Chondrocyte (in vitro differentiated cells): Measurements from ENCODE around the gene NXPH2. TPM values are rescaled to one million over a fixed set of nuclear protein-coding genes. Genes with fewer than 3 reads are reported as not detected.

Experiments used
- DNase-seq: peaks from one replicate; pipeline ENCODE4 v3.0.0; 2021; ENCODE audit warnings: mixed read lengths, low spot score
- H3K27ac Mint-ChIP-seq: one replicate; pipeline ENCODE4 v1.8.0; 2021; ENCODE audit warnings: mild to moderate bottlenecking, moderate library complexity, mixed read lengths; ENCODE audit not compliant: unreplicated experiment
- H3K27me3 Mint-ChIP-seq: 2 replicates; pipeline ENCODE4 v1.8.0; 2021; ENCODE audit warnings: low read depth, mixed read lengths
- H3K36me3 Mint-ChIP-seq: 2 replicates; pipeline ENCODE4 v1.8.0; 2021; ENCODE audit warnings: low read depth, mixed read lengths
- H3K4me1 Mint-ChIP-seq: 2 replicates; pipeline ENCODE4 v1.8.0; 2021; ENCODE audit warnings: low read depth, mild to moderate bottlenecking, mixed read lengths
- H3K4me3 Mint-ChIP-seq: one replicate; pipeline ENCODE4 v1.8.0; 2021; ENCODE audit warnings: mild to moderate bottlenecking, moderate library complexity, mixed read lengths; ENCODE audit not compliant: unreplicated experiment
- H3K9me3 Mint-ChIP-seq: 2 replicates; pipeline ENCODE4 v1.8.0; 2021; ENCODE audit warnings: low read depth, mixed read lengths
- total RNA-seq: library from RNA; stranded (reverse); gene quantifications from 3 replicates; pipeline ENCODE4 v1.2.1, GENCODE V29; 2021
- TF ChIP-seq, protein P1 (sequence below): fragments of 200-600 bp; sonication (generic); IDR thresholded peaks from 2 replicates; pipeline ENCODE4 v1.5.0; 2021; ENCODE audit warnings: antibody characterized with exemption, mild to moderate bottlenecking, moderate library complexity

NXPH2 gene
- total RNA-seq, 1 donor from 2014 or later: not detected

GRCh38 chr2:138726681-138727080 lies 53.5 kb downstream of the NXPH2 start:
- no peak for DNase-seq
- H3K27me3 Mint-ChIP-seq: peaks cover 5% of the 10 kb centered on the region
- TF ChIP-seq, protein P1, sequence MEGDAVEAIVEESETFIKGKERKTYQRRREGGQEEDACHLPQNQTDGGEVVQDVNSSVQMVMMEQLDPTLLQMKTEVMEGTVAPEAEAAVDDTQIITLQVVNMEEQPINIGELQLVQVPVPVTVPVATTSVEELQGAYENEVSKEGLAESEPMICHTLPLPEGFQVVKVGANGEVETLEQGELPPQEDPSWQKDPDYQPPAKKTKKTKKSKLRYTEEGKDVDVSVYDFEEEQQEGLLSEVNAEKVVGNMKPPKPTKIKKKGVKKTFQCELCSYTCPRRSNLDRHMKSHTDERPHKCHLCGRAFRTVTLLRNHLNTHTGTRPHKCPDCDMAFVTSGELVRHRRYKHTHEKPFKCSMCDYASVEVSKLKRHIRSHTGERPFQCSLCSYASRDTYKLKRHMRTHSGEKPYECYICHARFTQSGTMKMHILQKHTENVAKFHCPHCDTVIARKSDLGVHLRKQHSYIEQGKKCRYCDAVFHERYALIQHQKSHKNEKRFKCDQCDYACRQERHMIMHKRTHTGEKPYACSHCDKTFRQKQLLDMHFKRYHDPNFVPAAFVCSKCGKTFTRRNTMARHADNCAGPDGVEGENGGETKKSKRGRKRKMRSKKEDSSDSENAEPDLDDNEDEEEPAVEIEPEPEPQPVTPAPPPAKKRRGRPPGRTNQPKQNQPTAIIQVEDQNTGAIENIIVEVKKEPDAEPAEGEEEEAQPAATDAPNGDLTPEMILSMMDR: no peak
- no peaks in the 10 kb centered on the region for H3K4me1 Mint-ChIP-seq
- no peaks in the 10 kb centered on the region for H3K36me3 Mint-ChIP-seq
- no peaks in the 10 kb centered on the region for H3K9me3 Mint-ChIP-seq
- H3K27ac Mint-ChIP-seq: no peak overlapping the region
- H3K4me3 Mint-ChIP-seq: no peak overlapping the region

DNA sequence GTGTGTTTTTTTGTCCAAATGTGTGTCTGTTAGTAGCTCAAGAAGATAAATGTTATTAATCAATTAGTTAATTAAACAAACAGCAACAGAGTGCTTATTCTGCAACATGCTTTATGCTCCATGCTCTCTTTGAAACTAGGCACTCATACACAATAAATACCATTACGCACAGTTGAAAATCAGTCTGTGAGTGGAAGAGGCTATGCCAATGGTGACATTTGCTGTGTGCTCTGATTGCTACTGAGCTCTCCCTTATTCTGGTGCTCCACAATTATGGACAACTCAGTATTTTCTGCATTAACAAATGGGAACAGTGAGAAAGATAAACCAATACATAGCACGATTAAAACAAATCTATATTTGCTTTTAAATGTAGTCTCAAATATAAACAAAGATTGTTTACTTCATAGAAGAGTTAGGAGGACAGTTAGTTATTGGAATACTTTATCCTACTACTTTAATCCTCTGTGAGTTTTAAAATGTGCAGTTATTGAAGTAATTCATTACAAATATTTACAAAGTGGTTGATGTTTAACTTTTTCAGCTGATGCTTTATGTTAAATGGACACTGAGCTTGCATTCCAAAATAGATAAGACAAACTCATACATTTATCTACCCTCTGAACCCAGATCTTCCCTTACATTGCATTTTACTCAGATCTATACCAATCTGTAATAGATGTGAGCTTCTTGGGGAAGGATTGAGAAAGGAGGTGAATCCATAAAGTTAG lies 55.3 kb downstream of the NXPH2 start:
- H3K27ac Mint-ChIP-seq: no peak overlapping the region
- TF ChIP-seq, protein P1: no peak
- no peaks in the 10 kb centered on the region for H3K9me3 Mint-ChIP-seq
- peaks cover 11% of the 10 kb centered on the region for H3K27me3 Mint-ChIP-seq
- no peaks in the 10 kb centered on the region for H3K36me3 Mint-ChIP-seq
- no peak for DNase-seq
- H3K4me3 Mint-ChIP-seq: no peak overlapping the region
- H3K4me1 Mint-ChIP-seq: no peaks in the 10 kb centered on the region

DNA sequence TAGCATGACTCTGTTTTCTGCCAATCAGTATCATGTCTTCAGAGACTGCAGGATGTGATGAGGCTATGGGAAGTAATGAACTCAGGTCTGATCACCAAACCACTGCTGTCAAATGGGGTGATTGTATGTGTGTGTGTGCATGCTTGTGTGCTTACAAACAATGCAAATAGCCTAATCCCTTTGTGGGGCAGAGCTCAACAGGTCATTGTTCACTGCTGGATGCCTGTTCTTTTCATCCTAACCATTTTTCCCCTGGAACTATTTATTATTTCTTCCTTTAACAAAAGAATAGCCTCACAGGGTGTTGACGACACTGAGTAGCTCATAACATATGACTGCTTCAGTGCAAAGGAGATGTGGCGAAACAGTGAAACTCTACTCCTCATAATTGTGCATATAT lies 55.9 kb downstream of the NXPH2 start:
- Mint-ChIP-seq H3K4me3 (no peak overlapping the region), H3K36me3 (no peaks in the 10 kb centered on the region), H3K27ac (no peak overlapping the region), H3K27me3 (peaks cover 11% of the 10 kb centered on the region), H3K4me1 (no peaks in the 10 kb centered on the region), H3K9me3 (no peaks in the 10 kb centered on the region)
- no peak for DNase-seq
- TF ChIP-seq, protein P1: no peak

DNA sequence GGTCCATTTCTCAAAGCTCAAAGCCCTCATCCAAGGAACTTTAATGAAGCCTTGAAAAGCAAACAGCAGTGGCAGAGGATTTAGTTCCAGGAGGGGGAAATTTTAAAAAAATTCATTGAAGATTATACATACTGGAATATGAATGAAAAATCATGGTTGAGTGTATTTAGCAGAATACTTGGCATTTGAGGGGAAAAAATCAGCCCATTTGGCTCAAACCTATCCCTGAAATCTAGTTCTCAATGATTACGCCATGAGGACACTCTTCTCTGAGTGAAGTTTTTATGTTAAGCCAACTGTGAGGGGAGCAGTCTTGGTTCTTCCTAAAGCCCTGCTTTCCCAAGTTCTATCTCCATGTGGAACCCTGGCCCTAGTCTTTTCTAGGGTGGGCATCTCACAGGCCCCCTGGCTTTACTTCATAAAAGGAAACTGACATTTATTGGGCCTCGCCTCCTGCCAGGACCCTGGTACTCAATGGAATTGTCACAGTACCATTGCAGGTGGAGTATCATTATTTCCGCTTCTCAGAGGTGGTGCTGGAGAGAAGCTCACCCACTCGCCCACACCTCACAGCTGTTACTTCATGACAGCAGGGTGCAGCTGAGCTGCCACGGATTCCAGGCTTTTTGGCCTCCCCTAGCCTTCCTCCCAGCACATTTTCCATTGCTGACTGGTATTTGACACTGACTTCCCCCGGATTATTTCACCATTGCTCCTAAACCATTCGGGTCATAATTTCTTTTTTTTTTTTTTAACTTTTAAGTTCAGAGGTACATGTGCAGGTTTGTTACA lies 56.8 kb downstream of the NXPH2 start:
- H3K9me3 Mint-ChIP-seq: no peaks in the 10 kb centered on the region
- no peak overlapping the region for H3K27ac Mint-ChIP-seq
- no peak overlapping the region for H3K4me3 Mint-ChIP-seq
- H3K27me3 Mint-ChIP-seq: peaks cover 14% of the 10 kb centered on the region
- DNase-seq: no peak
- H3K36me3 Mint-ChIP-seq: no peaks in the 10 kb centered on the region
- no peaks in the 10 kb centered on the region for H3K4me1 Mint-ChIP-seq
- TF ChIP-seq, protein P1: no peak

DNA sequence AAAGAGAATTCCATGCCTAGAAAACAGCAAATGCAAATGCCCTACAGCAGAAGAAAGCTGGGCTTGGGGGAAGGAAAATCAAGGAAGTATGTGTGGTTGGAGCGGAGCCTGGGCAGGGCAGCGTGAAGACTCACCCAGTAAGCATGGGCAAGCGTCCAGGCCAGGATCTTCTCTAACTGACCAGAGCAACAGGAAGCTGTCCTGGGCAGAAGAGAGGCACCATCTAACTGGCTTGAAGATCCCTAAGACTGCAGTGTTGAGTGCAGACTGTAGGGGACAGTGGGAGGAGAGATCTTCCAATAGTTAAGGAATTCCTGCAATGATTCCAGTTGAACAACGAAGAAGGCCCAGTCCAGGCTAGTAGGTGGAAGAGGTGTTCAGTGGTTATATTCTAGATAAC lies 57.9 kb downstream of the NXPH2 start:
- no peaks in the 10 kb centered on the region for H3K9me3 Mint-ChIP-seq
- TF ChIP-seq, protein P1: no peak
- H3K4me3 Mint-ChIP-seq: no peak overlapping the region
- H3K27ac Mint-ChIP-seq: no peak overlapping the region
- no peak for DNase-seq
- no peaks in the 10 kb centered on the region for H3K36me3 Mint-ChIP-seq
- H3K4me1 Mint-ChIP-seq: no peaks in the 10 kb centered on the region
- H3K27me3 Mint-ChIP-seq: peaks cover 19% of the 10 kb centered on the region
